CD4-positive, alpha-beta memory T cell (primary cell): ENCODE data around the gene VWA1. TPM values are rescaled to one million over a fixed set of nuclear protein-coding genes. Genes with fewer than 3 reads are reported as not detected.
A peak's percentile ranks its signal among the peaks of the same experiment; 100 is the strongest.

ENCODE experiments used
- CTCF ChIA-PET: fragments of 350-600 bp; sonication (Branson Sonifier 250); formaldehyde crosslinking; loops from one replicate; lab custom pipeline; 2021; ENCODE audit warnings: inconsistent platforms; ENCODE audit not compliant: partially characterized antibody; lab: Charles Lee
- POLR2A ChIA-PET: fragments of 350-600 bp; sonication (Branson Sonifier 250); formaldehyde crosslinking; loops from one replicate; lab custom pipeline; 2021; ENCODE audit not compliant: partially characterized antibody; lab: Charles Lee
- DNase-seq, 5 donors: peaks; one replicate each; pipeline versions ENCODE4 v3.0.0 to v3.0.0-alpha.2; 2020 to 2022; ENCODE audit warnings: mixed read lengths in 1 of 5
- H3K27ac ChIP-seq: one replicate; pipeline ENCODE4 v1.7.0; 2013; ENCODE audit warnings: low read depth, low read length
- H3K27me3 ChIP-seq: 2 replicates; pipeline ENCODE4 v1.7.0; 2013; ENCODE audit warnings: mild to moderate bottlenecking, low read length, moderate library complexity; ENCODE audit not compliant: insufficient read depth
- H3K36me3 ChIP-seq: 2 replicates; pipeline ENCODE4 v1.7.0; 2013; ENCODE audit warnings: mild to moderate bottlenecking, low read length, moderate library complexity; ENCODE audit not compliant: insufficient read depth
- H3K4me1 ChIP-seq: 2 replicates; pipeline ENCODE4 v1.7.0; 2013; ENCODE audit warnings: mild to moderate bottlenecking, low read length, moderate library complexity; ENCODE audit not compliant: insufficient read depth
- H3K4me3 ChIP-seq, 2 donors: one replicate each; pipeline ENCODE4 v1.7.0; 2013; ENCODE audit warnings: low read length in 2 of 2, mild to moderate bottlenecking in 1 of 2
- H3K9me3 ChIP-seq, 2 donors: one replicate each; pipeline ENCODE4 v1.7.0; 2013; ENCODE audit warnings: low read length in 2 of 2, control low read depth in 1 of 2; ENCODE audit not compliant: control insufficient read depth in 1 of 2
- H3K27ac Mint-ChIP-seq, 7 donors: one replicate each; pipeline ENCODE4 v1.8.0; 2020 to 2021; ENCODE audit warnings: mixed read lengths in 7 of 7, mild to moderate bottlenecking in 6 of 7, inconsistent platforms in 3 of 7, moderate library complexity in 3 of 7
- H3K27me3 Mint-ChIP-seq, 2 donors: one replicate each; pipeline ENCODE4 v1.8.0; 2020 to 2021; ENCODE audit warnings: mixed read lengths in 2 of 2
- H3K36me3 Mint-ChIP-seq, 2 donors: one replicate each; pipeline ENCODE4 v1.8.0; 2020 to 2021; ENCODE audit warnings: mixed read lengths in 2 of 2, inconsistent platforms in 1 of 2, mild to moderate bottlenecking in 1 of 2
- H3K4me1 Mint-ChIP-seq, 4 donors: one replicate each; pipeline ENCODE4 v1.8.0; 2020 to 2021; ENCODE audit warnings: mixed read lengths in 4 of 4, mild to moderate bottlenecking in 1 of 4
- H3K4me3 Mint-ChIP-seq, 8 donors: one replicate each; pipeline ENCODE4 v1.8.0; 2020 to 2021; ENCODE audit warnings: mixed read lengths in 8 of 8, mild to moderate bottlenecking in 7 of 8, moderate library complexity in 6 of 8, inconsistent platforms in 3 of 8
- H3K9me3 Mint-ChIP-seq, 8 donors: one replicate each; pipeline ENCODE4 v1.8.0; 2020 to 2021; ENCODE audit warnings: mixed read lengths in 8 of 8, mild to moderate bottlenecking in 5 of 8, inconsistent platforms in 3 of 8, moderate library complexity in 1 of 8
- intact Hi-C: fragments of 100-400 bp; cut with micrococcal nuclease; formaldehyde crosslinking; loops from one replicate; pipeline ENCODE4 v1.15.1; 2023
- polyA plus RNA-seq, 2 donors: library from polyadenylated mRNA; unstranded; fragments of 300-500 nt; fragmentation: Illumina TruSeq; gene quantifications; one replicate each; pipeline ENCODE4 v1.2.3, GENCODE V29; 2021
- total RNA-seq, 2 experiments: library from RNA; stranded (reverse); gene quantifications; one replicate each; pipeline ENCODE4 v1.2.3, GENCODE V29; 2021

The VWA1 gene
- total and polyA plus RNA-seq, 4 experiments from 2014 or later, result not detected

GRCh38 chr1:1399187-1399871 lies 36.2 kb upstream of the VWA1 start, which contains the start of gene CCNL2:
Gene CCNL2, minus strand, starts transcription at chr1:1399335. Its CDS starts 29 bp downstream, at chr1:1399306.
- ChIA-PET CTCF (interaction anchor here (1.0 to 1.5 kb wide), 5 partner anchors 8 to 29 kb away, joined by 3 to 11 read pairs (median 4); partner anchors contain the start of genes AURKAIP1 and MRPL20), POLR2A (interaction anchor here (0.5 to 7.1 kb wide), 21 partner anchors 8 to 381 kb away, joined by 3 to 149 read pairs (median 3); partner anchors contain the start of genes AURKAIP1, B3GALT6, C1orf159 and MIB2)
- Histone ChIP-seq H3K4me3 (peak within 1 kb of the TSS; percentile 92), H3K27ac (peak within 1 kb of the TSS; percentile 85), H3K27me3 (no peaks in the 10 kb centered on the region), H3K9me3 (no peaks in the 10 kb centered on the region), H3K36me3 (peaks cover 49% of the 10 kb centered on the region), H3K4me1 (peaks cover 36% of the 10 kb centered on the region)
- Mint-ChIP-seq H3K4me1 (peaks cover 17 to 63% (median 41%) of the 10 kb centered on the region in 4 donors), H3K4me3 (peak within 1 kb of the TSS; percentile 89 to 94 (median 92)), H3K9me3 (peaks cover 0 to 3% (median 0%) of the 10 kb centered on the region in 8 donors), H3K36me3 (peaks cover 33 to 62% of the 10 kb centered on the region in 2 donors), H3K27ac (peak within 1 kb of the TSS; percentile 89 to 96 (median 94)), H3K27me3 (no peaks in the 10 kb centered on the region)
- DNase-seq, result peak; percentile 98 to 99 (median 99)
- intact Hi-C loops, result loop anchor here (1.0 kb wide), 3 partner anchors 8 to 283 kb away; partner anchors contain the start of genes AURKAIP1, C1orf159 and MRPL20

GRCh38 chr1:1399872-1400575 lies 35.5 kb upstream of the VWA1 start:
- ChIA-PET POLR2A (interaction anchor here (0.5 to 7.1 kb wide), 13 partner anchors 8 to 281 kb away, joined by 3 to 149 read pairs (median 4); partner anchors contain the start of genes AURKAIP1, MIB2 and MRPL20), CTCF (interaction anchor here (0.8 to 1.7 kb wide), 6 partner anchors 25 to 105 kb away, joined by 3 to 11 read pairs (median 4); partner anchors contain the start of gene AURKAIP1)
- intact Hi-C loops, result loop anchor here (1.0 kb wide), 3 partner anchors 7 to 284 kb away; partner anchors contain the start of genes AURKAIP1, C1orf159 and MRPL20
- no peaks in the 10 kb centered on the region for H3K27me3 ChIP-seq
- Mint-ChIP-seq H3K36me3 (peaks cover 30 to 59% of the 10 kb centered on the region in 2 donors), H3K4me3 (peak overlapping the region; percentile 89 to 94 (median 91)), H3K27me3 (no peaks in the 10 kb centered on the region), H3K9me3 (peaks cover 0 to 3% (median 0%) of the 10 kb centered on the region in 8 donors), H3K4me1 (peaks cover 17 to 59% (median 39%) of the 10 kb centered on the region in 4 donors), H3K27ac (peak overlapping the region; percentile 69 to 94 (median 89))
- no peaks in the 10 kb centered on the region for H3K9me3 ChIP-seq
- DNase-seq, result no peak
- H3K4me3 ChIP-seq, result peak overlapping the region; percentile 92
- H3K4me1 ChIP-seq, result peaks cover 36% of the 10 kb centered on the region
- H3K36me3 ChIP-seq, result peaks cover 54% of the 10 kb centered on the region
- peak overlapping the region; percentile 85 for H3K27ac ChIP-seq

- ChIA-PET POLR2A (interaction anchor here (1.2 to 7.1 kb wide), 7 partner anchors 7 to 282 kb away, joined by 3 to 149 read pairs (median 14); partner anchors contain the start of genes AURKAIP1, MIB2 and MRPL20), CTCF (interaction anchor here (0.8 to 1.7 kb wide), 4 partner anchors 29 to 104 kb away, joined by 3 to 4 read pairs (median 4); no protein-coding TSS in a partner anchor)
- no peaks in the 10 kb centered on the region for H3K9me3 ChIP-seq
- peaks cover 55% of the 10 kb centered on the region for H3K36me3 ChIP-seq
- H3K4me3 ChIP-seq, result peak overlapping the region; percentile 92
- H3K36me3 Mint-ChIP-seq, result peaks cover 28 to 57% of the 10 kb centered on the region in 2 donors
- H3K4me1 ChIP-seq, result peaks cover 43% of the 10 kb centered on the region
- peaks cover 14 to 58% (median 38%) of the 10 kb centered on the region in 4 donors for H3K4me1 Mint-ChIP-seq
- intact Hi-C loops, result no loop called here
- peak overlapping the region; percentile 85 for H3K27ac ChIP-seq
- H3K4me3 Mint-ChIP-seq, result peak overlapping the region; percentile 89 to 94 (median 91)
- peak overlapping the region; percentile 69 to 94 (median 89) for H3K27ac Mint-ChIP-seq
- no peaks in the 10 kb centered on the region for H3K27me3 Mint-ChIP-seq
- no peak for DNase-seq
- no peaks in the 10 kb centered on the region for H3K27me3 ChIP-seq
- peaks cover 0 to 3% (median 0%) of the 10 kb centered on the region in 8 donors for H3K9me3 Mint-ChIP-seq
These were observed 34.7 kb upstream of the VWA1 start for GRCh38 chr1:1400576-1401456.

GRCh38 chr1:1401457-1402010 lies 34.0 kb upstream of the VWA1 start:
- Mint-ChIP-seq H3K9me3 (peaks cover 0 to 3% (median 0%) of the 10 kb centered on the region in 8 donors), H3K4me1 (peaks cover 14 to 64% (median 42%) of the 10 kb centered on the region in 4 donors), H3K27me3 (no peaks in the 10 kb centered on the region), H3K27ac (peak overlapping the region; percentile 27 to 89 (median 78)), H3K4me3 (peak overlapping the region in 7 of 8 donors; percentile 38 to 92 (median 64)), H3K36me3 (peaks cover 28 to 61% of the 10 kb centered on the region in 2 donors)
- Histone ChIP-seq H3K36me3 (peaks cover 55% of the 10 kb centered on the region), H3K27me3 (no peaks in the 10 kb centered on the region), H3K4me1 (peaks cover 50% of the 10 kb centered on the region), H3K4me3 (no peak overlapping the region), H3K27ac (peak overlapping the region; percentile 85), H3K9me3 (no peaks in the 10 kb centered on the region)
- ChIA-PET CTCF (interaction anchor here (1.4 to 1.7 kb wide), 2 partner anchors 30 to 39 kb away, joined by 4 to 6 read pairs; no protein-coding TSS in a partner anchor), POLR2A (interaction anchor here (7.1 kb wide), 1 partner anchor 26 kb away, joined by 149 read pairs; the partner anchor contains the start of gene AURKAIP1)
- intact Hi-C loops, result no loop called here
- DNase-seq, result no peak

- CTCF ChIA-PET, result interaction anchor here (1.1 to 1.4 kb wide), 2 partner anchors 27 to 30 kb away, joined by 3 to 6 read pairs; partner anchors contain the start of gene AURKAIP1
These were observed 33.2 kb upstream of the VWA1 start for GRCh38 chr1:1402072-1402900.

More at GRCh38 chr1:1402072-1402900, 33.2 kb upstream of the VWA1 start:
- Histone ChIP-seq H3K4me3 (no peak overlapping the region), H3K4me1 (peaks cover 45% of the 10 kb centered on the region), H3K36me3 (peaks cover 50% of the 10 kb centered on the region), H3K27ac (no peak overlapping the region), H3K27me3 (no peaks in the 10 kb centered on the region), H3K9me3 (no peaks in the 10 kb centered on the region)
- Mint-ChIP-seq H3K36me3 (peaks cover 28 to 64% of the 10 kb centered on the region in 2 donors), H3K9me3 (peaks cover 0 to 3% (median 0%) of the 10 kb centered on the region in 8 donors), H3K4me3 (peak overlapping the region in 6 of 8 donors; percentile 11 to 64 (median 60)), H3K27ac (peak overlapping the region; percentile 57 to 89 (median 82)), H3K4me1 (peaks cover 16 to 69% (median 44%) of the 10 kb centered on the region in 4 donors), H3K27me3 (no peaks in the 10 kb centered on the region)
- intact Hi-C loops, result no loop called here
- POLR2A ChIA-PET, result interaction anchor here (1.1 to 7.1 kb wide), 2 partner anchors 9 to 27 kb away, joined by 3 to 149 read pairs; partner anchors contain the start of gene AURKAIP1
- DNase-seq, result peak in 3 of 5 donors; percentile 21 to 34 (median 26)
